SK-N-SH treated with all-trans-retinoic acid at 6 μM for 48 hours (cell line): ENCODE measurements around the gene DLG5.

ENCODE experiments used
- BACH2 ChIP-seq: fragments of 250-450 bp; sonication (Bioruptor Pico); IDR thresholded peaks from 2 replicates; pipeline ENCODE4 v1.9.0; 2021; ENCODE audit warnings: mild to moderate bottlenecking, borderline replicate concordance
- CREB5 ChIP-seq: fragments of 250-450 bp; sonication (Bioruptor Pico); IDR thresholded peaks from 2 replicates; pipeline ENCODE4 v1.5.1; 2020; ENCODE audit warnings: low read depth, mild to moderate bottlenecking, moderate library complexity
- OSR1 ChIP-seq: fragments of 250-450 bp; sonication (Bioruptor Pico); IDR thresholded peaks from 2 replicates; pipeline ENCODE4 v1.8.0; 2022; ENCODE audit warnings: moderate library complexity, mild to moderate bottlenecking, inconsistent platforms
- PATZ1 ChIP-seq: fragments of 250-450 bp; sonication (Bioruptor Pico); IDR thresholded peaks from 2 replicates; pipeline ENCODE4 v1.8.0; 2020; ENCODE audit warnings: mild to moderate bottlenecking, moderate library complexity, borderline replicate concordance
- RARB ChIP-seq: fragments of 250-450 bp; sonication (Bioruptor Pico); IDR thresholded peaks from 2 replicates; pipeline ENCODE4 v1.8.0; 2021; ENCODE audit warnings: mild to moderate bottlenecking, moderate library complexity
- SNAI2 ChIP-seq: fragments of 250-450 bp; sonication (Bioruptor Pico); IDR thresholded peaks from 2 replicates; pipeline ENCODE4 v1.5.0; 2020; ENCODE audit warnings: mild to moderate bottlenecking, moderate library complexity
- TSHZ2 ChIP-seq: fragments of 250-450 bp; sonication (Bioruptor Pico); IDR thresholded peaks from 2 replicates; pipeline ENCODE4 v1.5.0; 2020; ENCODE audit warnings: mild to moderate bottlenecking, moderate library complexity
- ZC3H10 ChIP-seq: fragments of 250-450 bp; sonication (Bioruptor Pico); IDR thresholded peaks from 2 replicates; pipeline ENCODE4 v1.5.1; 2021; ENCODE audit warnings: mild to moderate bottlenecking, moderate library complexity
- ZNF8 ChIP-seq: fragments of 450-650 bp; formaldehyde crosslinking; IDR thresholded peaks from 2 replicates; pipeline ENCODE4 v1.5.0; 2020; ENCODE audit warnings: mild to moderate bottlenecking, moderate library complexity

GRCh38 chr10:77792155-77792554 is 134.4 kb downstream of the DLG5 start:
- TF ChIP-seq SNAI2, result no peak
- TF ChIP-seq TSHZ2 (CRISPR knock-in tag), result no peak
- TF ChIP-seq ZNF8 (CRISPR knock-in tag), result no peak
- no peak for TF ChIP-seq BACH2
- no peak for TF ChIP-seq OSR1 (CRISPR knock-in tag)
- no peak for TF ChIP-seq CREB5 (CRISPR knock-in tag)
- TF ChIP-seq PATZ1 (CRISPR knock-in tag), result no peak
- no peak for TF ChIP-seq ZC3H10
- no peak for TF ChIP-seq RARB (CRISPR knock-in tag)
